Left forelimb (tissue), 1 donor: ENCODE results near the gene RASGRP4.
"Not testable (repeated sequence)": the region's sequence is repeated elsewhere in the genome, so short reads cannot be mapped to it uniquely, and the experiment has no call there.

Experiments
- DNase-seq: peaks from one replicate; pipeline ENCODE4 v3.0.0-alpha.2; 2018; ENCODE audit warnings: low spot score

The RASGRP4 gene

DNA sequence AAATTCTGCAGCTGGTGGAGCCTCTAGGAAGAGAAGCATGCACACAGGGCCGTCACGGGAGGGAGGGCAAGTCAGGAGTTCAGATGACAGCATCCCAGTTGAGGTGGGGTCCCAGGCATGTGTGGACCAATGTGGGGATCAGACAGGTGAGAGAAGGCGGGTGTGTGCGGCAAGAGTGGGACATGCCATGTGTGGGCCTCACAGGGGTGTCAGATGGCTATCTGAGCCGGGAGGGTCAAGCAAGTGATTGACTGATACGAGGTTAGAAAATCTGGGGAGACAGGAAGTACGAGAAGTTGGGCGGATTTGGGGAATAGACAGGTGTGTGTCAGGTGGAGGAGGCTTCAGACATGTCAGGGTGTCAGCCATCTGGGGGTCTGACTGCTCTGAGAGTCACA lies 8.9 kb downstream of the RASGRP4 start:
- DNase-seq = no peak

DNA sequence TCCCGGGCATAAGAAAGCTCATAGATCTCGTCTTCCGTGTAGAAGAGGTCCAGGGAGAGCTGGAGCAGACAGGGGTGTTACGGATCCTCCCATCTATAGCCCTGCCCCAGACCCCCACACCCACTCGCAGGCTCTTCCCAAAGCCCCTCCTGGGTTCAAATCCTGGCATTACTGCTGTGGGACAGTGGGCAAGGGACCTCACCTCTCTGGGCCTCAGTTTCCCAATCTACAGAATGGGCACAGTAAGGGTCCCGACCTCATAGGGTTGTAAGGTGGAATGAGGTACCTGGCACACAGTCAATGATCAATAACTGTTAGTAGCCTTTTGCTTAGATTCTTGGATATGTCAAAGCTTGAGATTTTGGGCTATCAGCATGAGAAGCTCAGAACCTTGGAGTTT lies 12.6 kb downstream of the RASGRP4 start:
- no peak for DNase-seq

- DNase-seq = no peak
These were observed 13.1 kb downstream of the RASGRP4 start for GRCh38 chr19:38412961-38413360.

DNA sequence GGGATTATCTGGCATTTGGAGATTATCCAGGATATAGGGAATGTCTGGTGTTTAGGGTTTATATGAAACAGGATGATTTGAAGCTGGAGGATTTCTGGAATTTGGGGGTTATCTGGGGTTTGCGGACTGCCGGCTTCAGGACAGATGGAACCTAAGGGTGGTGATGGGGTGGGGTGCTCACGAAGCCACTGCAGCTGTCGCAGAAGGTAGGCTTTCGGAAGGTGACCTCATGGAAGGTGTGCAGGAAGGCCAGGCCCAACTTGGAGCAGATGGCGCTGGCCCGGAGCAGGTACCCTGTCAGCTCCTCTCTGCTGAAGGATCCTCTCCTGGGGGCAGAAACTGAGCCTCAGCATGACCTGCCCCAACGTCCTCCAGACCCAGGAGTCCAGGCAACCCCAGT lies 13.5 kb downstream of the RASGRP4 start:
- DNase-seq = no peak

GRCh38 chr19:38411898-38412297 lies 14.1 kb downstream of the RASGRP4 start:
- not testable (repeated sequence) for DNase-seq

- no peak for DNase-seq
These were observed 14.8 kb downstream of the RASGRP4 start for GRCh38 chr19:38411041-38411712.

DNA sequence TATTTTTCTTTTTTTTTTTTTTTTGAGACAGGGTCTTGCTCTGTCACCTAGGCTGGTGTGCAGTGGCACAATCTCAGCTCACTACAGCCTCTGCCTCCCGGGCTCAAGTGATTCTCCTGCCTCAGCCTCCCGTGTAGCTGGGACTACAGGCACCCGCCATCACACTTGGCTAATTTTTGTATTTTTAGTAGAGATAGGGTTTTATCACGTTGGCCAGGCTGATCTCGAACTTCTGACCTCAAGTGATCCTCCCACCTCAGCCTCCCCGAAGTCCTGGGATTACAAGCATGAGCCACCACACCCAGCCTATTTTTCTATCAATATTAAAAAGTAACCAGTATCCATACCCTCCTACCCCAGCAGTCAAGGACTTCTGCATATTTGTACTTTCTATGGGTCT lies 15.6 kb downstream of the RASGRP4 start:
- DNase-seq = not testable (repeated sequence)

- DNase-seq = no peak
These were observed 16.3 kb downstream of the RASGRP4 start for GRCh38 chr19:38409631-38410133.

DNA sequence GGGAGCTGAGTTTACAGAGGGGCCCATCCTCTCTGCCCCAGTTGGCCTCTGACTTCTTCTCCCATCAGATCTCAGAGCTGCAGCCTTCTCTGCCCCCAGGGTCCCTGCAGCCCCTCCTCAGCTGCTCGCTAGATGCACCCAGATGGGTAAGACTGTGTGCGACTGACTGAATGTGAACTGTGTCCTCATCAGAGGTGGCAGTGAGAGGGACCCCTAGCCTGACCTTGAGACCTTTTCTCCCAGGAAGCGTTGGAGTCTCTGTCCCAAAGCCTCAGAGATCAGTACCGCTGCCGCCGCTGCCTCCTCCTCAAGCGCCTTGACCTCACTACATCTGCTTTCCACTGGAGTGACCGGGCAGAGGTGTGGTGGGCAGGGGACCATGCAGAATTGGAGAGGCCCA lies 20.7 kb downstream of the RASGRP4 start:
- no peak for DNase-seq

DNA sequence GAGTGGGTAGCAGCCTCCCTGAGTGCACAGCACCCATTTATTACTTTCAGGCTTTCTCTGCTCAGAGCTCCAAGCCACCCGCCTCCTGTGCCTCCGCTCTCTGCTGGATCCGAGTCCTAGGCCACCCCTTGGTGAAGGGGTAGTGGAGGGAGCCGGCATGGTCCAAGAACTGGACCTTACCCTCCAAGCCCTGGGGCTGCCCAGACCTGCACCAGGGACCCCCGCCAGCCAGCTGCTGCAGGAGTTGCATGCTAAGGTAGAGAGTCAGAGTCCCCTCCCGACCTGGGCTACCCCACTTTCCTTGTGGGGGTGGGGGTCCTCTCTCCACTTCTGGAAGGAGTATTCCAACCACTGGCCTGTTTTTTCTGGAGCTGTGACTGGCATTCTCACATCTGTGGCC lies 21.2 kb downstream of the RASGRP4 start:
- DNase-seq = no peak

DNA sequence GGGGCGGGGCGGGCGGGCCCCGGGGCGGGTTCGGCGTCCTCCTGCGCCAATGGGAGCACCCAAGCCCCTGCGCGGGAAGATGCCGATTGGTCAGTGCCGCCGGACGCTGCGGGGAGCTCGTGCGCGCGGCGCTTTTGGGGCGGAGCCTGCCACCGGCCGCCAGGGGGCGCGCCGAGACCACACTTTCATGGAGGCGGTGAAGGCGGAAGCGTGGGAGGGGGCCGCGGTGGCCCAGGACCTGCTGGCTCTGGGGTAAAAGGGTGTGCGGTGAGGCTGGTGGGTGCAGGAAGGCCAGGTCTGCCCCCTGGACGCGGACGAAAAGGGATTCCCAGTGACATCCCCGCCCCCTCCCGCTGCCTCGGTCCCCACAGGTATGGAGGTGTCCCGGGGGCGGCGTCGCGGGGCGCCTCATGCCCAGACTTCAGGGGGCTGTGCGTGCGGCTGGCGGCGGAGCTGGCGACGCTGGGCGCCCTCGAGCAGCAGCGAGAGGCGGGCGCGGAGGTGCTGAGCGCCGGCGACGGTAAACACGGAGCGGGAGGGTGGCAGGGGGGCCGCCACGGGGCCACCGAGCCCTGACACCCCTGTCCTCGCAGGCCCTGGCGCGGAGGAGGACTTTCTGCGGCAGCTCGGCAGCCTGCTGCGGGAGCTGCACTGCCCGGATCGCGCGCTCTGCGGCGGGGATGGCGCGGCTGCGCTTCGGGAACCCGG lies 22.9 kb downstream of the RASGRP4 start, which contains the start of gene FAM98C:
Gene FAM98C, plus strand, starts transcription at position 127 of the 708 bp plus-strand sequence. Its CDS starts 61 bp downstream, at position 188.
- peak; percentile 99 for DNase-seq

DNA sequence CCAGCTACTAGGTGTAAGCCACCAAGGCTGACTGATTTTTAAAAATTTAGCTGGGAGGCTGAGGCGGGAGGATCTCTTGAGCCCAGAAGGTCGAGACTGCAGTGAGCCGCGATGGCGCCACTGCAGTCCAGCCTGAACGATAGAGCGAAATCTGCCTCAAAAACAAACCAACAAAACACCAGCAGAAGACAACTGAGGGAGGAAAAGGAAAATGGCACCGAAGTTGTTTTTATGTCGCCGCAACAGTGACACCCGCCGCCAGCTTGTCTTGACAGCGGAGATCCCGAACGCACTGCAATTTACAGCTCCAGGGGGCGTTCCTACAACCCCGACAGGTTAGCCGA lies 23.4 kb downstream of the RASGRP4 start:
- no peak for DNase-seq

DNA sequence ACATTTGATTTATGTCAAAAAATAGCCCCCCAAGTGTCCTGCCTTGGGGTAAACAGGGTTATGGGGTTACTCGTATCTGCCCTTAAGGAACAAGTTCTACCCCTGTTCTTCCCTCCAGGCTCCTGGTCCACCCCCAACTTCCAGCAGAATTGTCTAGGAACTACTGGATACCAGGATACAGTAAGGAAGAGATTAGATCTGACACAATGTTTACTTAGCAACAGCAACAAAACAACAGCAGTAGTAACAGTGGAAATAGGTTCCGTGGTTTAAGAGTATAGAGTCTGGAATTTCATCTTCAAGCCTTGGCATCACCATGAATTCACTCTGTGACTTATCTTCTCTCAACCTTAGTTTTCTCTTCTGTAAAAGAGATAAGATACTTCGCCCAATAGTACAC lies 24.9 kb downstream of the RASGRP4 start:
- no peak for DNase-seq

GRCh38 chr19:38400361-38400760 lies 25.7 kb downstream of the RASGRP4 start:
- DNase-seq = no peak

DNA sequence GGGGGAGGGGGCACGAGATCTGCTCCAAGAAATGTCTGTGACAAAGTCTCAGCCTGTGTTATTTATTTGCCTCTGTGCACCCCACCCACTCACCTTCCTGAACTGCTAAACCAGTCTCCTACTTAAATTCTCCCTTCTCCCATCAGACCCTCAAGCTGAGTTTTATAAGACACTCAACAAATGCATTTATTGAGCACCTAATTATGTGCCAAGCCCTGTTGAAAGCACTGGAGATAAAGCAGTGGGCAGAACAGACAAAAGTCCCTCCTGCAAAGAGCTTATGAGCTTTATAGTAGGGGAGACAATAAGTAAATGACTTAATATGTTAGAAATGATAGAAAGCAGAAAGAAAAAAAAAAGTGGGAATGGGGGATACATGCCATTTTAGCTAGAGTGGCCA lies 26.5 kb downstream of the RASGRP4 start:
- no peak for DNase-seq

DNA sequence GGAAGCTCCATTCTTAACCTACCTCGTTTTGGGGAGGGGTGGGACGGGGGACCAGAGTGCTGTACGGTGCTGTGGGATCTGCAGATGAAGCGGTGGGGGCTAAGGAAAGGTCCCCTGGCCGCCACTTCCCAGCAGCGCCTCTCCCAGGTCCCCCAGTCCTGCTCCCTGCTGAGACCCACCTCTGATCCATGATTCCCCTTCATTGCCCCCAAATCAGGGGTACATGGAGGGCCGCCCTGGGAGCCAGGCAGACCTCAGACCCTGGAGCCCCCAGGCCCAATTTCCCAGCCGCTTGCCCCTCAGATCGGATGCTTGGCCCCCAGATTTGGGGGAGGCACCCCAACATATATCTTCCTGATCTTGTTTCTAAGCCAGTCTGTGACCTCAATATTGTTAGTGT lies 26.9 kb downstream of the RASGRP4 start:
- no peak for DNase-seq

DNA sequence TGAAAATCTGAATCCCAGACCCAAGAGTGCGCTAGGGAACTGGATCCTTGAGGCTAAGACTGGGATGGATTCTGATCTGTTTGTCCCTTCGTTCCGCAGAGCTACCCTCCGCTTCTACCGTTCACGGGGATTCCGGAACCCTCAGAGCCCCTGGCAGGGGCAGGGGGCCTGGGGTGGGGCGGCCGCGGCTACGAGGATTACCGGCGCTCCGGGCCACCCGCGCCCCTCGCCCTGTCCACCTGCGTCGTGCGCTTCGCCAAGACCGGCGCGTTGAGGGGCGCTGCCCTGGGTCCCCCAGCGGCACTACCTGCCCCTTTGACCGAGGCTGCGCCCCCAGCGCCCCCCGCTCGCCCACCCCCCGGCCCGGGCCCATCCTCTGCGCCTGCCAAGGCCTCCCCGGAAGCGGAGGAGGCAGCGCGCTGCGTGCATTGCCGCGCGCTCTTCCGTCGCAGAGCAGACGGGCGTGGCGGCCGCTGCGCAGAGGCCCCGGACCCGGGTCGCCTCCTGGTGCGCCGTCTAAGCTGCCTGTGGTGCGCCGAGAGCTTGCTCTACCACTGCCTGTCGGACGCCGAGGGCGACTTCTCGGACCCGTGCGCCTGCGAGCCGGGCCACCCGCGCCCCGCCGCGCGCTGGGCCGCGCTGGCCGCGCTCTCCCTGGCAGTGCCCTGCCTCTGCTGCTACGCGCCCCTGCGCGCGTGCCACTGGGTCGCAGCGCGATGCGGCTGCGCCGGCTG lies 30.5 kb downstream of the RASGRP4 start:
- no peak for DNase-seq

- DNase-seq = no peak
These were observed 31.5 kb downstream of the RASGRP4 start for GRCh38 chr19:38394488-38394887.

DNA sequence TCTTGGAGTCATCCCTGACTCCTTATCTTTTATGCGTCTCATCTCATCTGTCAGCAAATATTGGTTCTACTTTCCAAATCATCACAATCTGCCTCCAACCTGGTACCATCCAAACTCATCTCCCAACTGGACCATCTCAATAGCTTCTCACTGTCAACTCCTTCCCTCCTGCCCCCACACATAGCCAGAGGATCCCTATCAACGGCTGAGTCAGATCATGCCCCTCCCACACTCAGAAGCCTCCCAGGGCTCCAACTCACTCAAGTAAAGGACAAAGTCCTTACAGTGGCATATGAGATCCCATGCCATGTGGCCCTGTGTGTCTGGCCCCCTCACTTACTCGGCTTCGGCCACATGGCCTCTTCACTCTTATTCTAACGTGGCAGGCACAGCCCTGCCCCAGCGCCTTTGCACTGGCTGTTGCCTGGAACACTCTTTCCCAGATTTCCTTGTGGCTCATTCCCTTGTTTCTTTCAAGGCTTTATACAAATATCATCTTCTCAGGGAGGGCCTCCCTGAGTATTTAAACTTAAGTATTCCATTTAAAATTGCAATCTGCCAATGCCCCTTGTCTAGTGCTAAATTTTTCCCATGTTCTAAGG lies 33.2 kb downstream of the RASGRP4 start:
- DNase-seq = no peak

- DNase-seq = no peak
These were observed 34.0 kb downstream of the RASGRP4 start for GRCh38 chr19:38391911-38392464.

GRCh38 chr19:38389957-38390924 lies 35.8 kb downstream of the RASGRP4 start:
- DNase-seq = no peak
